Measurements from ENCODE around the gene MAST3.

MAST3 gene

DNA sequence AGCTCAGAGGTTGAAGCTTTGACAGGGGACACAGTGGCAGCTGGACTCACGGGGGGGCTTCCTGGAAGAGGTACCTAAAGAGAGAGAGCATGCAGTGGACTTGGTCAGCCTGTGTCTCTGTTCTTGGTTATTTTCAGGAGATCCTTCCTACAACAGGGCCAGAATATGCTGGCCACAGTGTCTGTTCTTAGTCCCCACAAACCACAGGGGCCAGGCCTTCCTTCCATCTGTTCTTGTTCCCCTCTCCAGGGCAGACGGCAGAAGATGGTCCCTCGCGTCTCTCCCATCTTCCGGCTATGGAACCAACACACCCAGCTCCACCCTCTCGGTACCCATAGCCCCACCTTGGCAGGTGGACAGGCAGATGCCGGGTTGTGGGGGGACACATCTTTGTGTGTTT lies 24.8 kb downstream of the MAST3 start:
- Histone ChIP-seq H3K4me3 (ENCODE audit: insufficient read depth, low read length, poor library complexity, severe bottlenecking) (no peak overlapping the region), H3K27ac (ENCODE audit: low read depth, low read length) (no peak overlapping the region), H3K79me2 (ENCODE audit: insufficient read depth, low read length) (peaks cover 39% of the 10 kb centered on the region), H3K9ac (ENCODE audit: low read length) (no peak overlapping the region), H3K9me2 (replicated peaks; ENCODE audit: insufficient read depth, low read length) (no peaks in the 10 kb centered on the region), H3K9me3 (ENCODE audit: insufficient read depth, low read length) (no peaks in the 10 kb centered on the region), H3K4me2 (ENCODE audit: low read depth, low read length, poor library complexity, severe bottlenecking) (no peak overlapping the region), H4K20me1 (ENCODE audit: low read depth, low read length) (no peaks in the 10 kb centered on the region), H3K27me3 (ENCODE audit: low read length) (no peaks in the 10 kb centered on the region), H2AFZ (ENCODE audit: low read depth, low read length, severe bottlenecking) (no peak overlapping the region), H3F3A (ENCODE audit: insufficient read depth) (0 out of 2 replicates have a peak, but pooled peaks cover 2% of the 10 kb centered on the region), H3K36me3 (ENCODE audit: low read length) (no peaks in the 10 kb centered on the region)
- no peak for TF ChIP-seq EZH2phosphoT487 (conservative IDR thresholded peaks at IDR 0.05; ENCODE audit: low read length)

DNA sequence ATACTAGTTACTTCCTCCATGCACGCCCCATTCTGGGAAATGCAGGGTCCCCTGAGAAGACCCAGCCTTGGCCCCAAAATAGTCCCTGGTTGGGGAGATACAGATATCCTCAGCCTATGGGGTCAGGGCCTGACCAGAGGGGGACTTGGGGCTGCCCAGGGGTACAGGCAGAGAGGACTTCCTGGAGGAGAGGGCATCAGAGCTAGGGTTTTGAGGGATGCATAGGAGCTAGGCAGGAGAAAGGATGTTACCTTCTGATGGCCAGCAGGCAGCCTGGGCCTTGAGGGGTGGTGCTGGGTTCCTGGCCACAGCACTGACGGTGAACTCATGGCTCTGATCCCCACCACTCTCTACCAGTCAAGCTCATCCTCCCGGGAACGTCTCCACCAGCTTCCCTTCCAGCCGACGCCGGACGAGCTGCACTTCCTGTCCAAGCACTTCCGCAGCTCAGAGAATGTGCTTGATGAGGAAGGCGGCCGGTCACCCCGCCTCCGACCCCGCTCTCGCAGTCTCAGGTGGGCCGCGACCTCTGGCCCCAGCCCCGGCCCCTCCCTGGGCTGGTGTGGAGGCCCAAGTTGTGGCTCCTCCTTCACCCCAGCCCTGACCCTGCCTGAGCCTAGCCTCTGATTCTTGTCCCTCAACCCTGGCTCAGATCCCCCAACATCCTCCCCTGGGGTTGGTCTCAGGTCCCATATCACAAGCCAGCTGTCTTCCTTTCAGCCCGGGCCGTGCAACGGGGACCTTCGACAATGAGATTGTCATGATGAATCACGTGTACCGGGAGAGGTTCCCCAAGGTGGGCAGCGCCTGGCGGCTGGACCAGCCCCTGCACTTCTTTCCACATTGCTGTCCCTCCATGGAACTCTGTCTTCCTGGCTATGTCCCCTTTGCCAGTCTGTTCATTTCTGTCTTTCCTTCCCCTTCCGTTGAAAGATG lies 25.6 kb downstream of the MAST3 start:
- peaks cover 36% of the 10 kb centered on the region for H3K79me2 ChIP-seq (ENCODE audit: insufficient read depth, low read length)
- H3K36me3 ChIP-seq (ENCODE audit: low read length), result no peaks in the 10 kb centered on the region
- H3K4me2 ChIP-seq (ENCODE audit: low read depth, low read length, poor library complexity, severe bottlenecking), result no peak overlapping the region
- H4K20me1 ChIP-seq (ENCODE audit: low read depth, low read length), result no peaks in the 10 kb centered on the region
- H3K9me3 ChIP-seq (ENCODE audit: insufficient read depth, low read length), result no peaks in the 10 kb centered on the region
- H3K4me3 ChIP-seq (ENCODE audit: insufficient read depth, low read length, poor library complexity, severe bottlenecking), result no peak overlapping the region
- no peak overlapping the region for H3K9ac ChIP-seq (ENCODE audit: low read length)
- TF ChIP-seq EZH2phosphoT487 (conservative IDR thresholded peaks at IDR 0.05; ENCODE audit: low read length), result no peak
- TF ChIP-seq, protein P1, sequence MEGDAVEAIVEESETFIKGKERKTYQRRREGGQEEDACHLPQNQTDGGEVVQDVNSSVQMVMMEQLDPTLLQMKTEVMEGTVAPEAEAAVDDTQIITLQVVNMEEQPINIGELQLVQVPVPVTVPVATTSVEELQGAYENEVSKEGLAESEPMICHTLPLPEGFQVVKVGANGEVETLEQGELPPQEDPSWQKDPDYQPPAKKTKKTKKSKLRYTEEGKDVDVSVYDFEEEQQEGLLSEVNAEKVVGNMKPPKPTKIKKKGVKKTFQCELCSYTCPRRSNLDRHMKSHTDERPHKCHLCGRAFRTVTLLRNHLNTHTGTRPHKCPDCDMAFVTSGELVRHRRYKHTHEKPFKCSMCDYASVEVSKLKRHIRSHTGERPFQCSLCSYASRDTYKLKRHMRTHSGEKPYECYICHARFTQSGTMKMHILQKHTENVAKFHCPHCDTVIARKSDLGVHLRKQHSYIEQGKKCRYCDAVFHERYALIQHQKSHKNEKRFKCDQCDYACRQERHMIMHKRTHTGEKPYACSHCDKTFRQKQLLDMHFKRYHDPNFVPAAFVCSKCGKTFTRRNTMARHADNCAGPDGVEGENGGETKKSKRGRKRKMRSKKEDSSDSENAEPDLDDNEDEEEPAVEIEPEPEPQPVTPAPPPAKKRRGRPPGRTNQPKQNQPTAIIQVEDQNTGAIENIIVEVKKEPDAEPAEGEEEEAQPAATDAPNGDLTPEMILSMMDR (IDR thresholded peaks at IDR 0.05; ENCODE audit: insufficient read depth, low read length, poor library complexity, severe bottlenecking), result no peak
- H2AFZ ChIP-seq (ENCODE audit: low read depth, low read length, severe bottlenecking), result no peak overlapping the region
- no peaks in the 10 kb centered on the region for H3K9me2 ChIP-seq (replicated peaks; ENCODE audit: insufficient read depth, low read length)
- H3K27me3 ChIP-seq (ENCODE audit: low read length), result no peaks in the 10 kb centered on the region
- no peak overlapping the region for H3K27ac ChIP-seq (ENCODE audit: low read depth, low read length)
- 0 out of 2 replicates have a peak, but pooled peaks cover 2% of the 10 kb centered on the region for H3F3A ChIP-seq (ENCODE audit: insufficient read depth)

- no peaks in the 10 kb centered on the region for H3K36me3 ChIP-seq (ENCODE audit: low read length)
- no peaks in the 10 kb centered on the region for H4K20me1 ChIP-seq (ENCODE audit: low read depth, low read length)
Measured at GRCh38 chr19:18123819-18124218, 26.2 kb downstream of the MAST3 start.

More at GRCh38 chr19:18123819-18124218, 26.2 kb downstream of the MAST3 start:
- Histone ChIP-seq H3K9me3 (ENCODE audit: insufficient read depth, low read length) (no peaks in the 10 kb centered on the region), H3K27me3 (ENCODE audit: low read length) (no peaks in the 10 kb centered on the region), H3K27ac (ENCODE audit: low read depth, low read length) (no peak overlapping the region), H3K9me2 (replicated peaks; ENCODE audit: insufficient read depth, low read length) (no peaks in the 10 kb centered on the region), H2AFZ (ENCODE audit: low read depth, low read length, severe bottlenecking) (no peak overlapping the region), H3K79me2 (ENCODE audit: insufficient read depth, low read length) (peaks cover 29% of the 10 kb centered on the region), H3K4me2 (ENCODE audit: low read depth, low read length, poor library complexity, severe bottlenecking) (no peak overlapping the region), H3K4me3 (ENCODE audit: insufficient read depth, low read length, poor library complexity, severe bottlenecking) (no peak overlapping the region), H3F3A (ENCODE audit: insufficient read depth) (no peaks in the 10 kb centered on the region), H3K9ac (ENCODE audit: low read length) (no peak overlapping the region)
- TF ChIP-seq, protein P1 (IDR thresholded peaks at IDR 0.05; ENCODE audit: insufficient read depth, low read length, poor library complexity, severe bottlenecking), result no peak
- no peak for TF ChIP-seq EZH2phosphoT487 (conservative IDR thresholded peaks at IDR 0.05; ENCODE audit: low read length)

Data from SU-DHL-6 (cell line).